Femur (tissue), 1 donor: ENCODE measurements around the gene RBCK1.
A peak's percentile ranks its signal among the peaks of the same experiment; 100 is the strongest.

Source experiments
- DNase-seq: peaks from one replicate; pipeline ENCODE4 v3.0.0-alpha.2; 2017

RBCK1 gene

GRCh38 chr20:400128-400453 lies 8.0 kb upstream of the RBCK1 start:
- no peak for DNase-seq

- no peak for DNase-seq
These were observed 7.4 kb upstream of the RBCK1 start for GRCh38 chr20:400454-401275.

DNA sequence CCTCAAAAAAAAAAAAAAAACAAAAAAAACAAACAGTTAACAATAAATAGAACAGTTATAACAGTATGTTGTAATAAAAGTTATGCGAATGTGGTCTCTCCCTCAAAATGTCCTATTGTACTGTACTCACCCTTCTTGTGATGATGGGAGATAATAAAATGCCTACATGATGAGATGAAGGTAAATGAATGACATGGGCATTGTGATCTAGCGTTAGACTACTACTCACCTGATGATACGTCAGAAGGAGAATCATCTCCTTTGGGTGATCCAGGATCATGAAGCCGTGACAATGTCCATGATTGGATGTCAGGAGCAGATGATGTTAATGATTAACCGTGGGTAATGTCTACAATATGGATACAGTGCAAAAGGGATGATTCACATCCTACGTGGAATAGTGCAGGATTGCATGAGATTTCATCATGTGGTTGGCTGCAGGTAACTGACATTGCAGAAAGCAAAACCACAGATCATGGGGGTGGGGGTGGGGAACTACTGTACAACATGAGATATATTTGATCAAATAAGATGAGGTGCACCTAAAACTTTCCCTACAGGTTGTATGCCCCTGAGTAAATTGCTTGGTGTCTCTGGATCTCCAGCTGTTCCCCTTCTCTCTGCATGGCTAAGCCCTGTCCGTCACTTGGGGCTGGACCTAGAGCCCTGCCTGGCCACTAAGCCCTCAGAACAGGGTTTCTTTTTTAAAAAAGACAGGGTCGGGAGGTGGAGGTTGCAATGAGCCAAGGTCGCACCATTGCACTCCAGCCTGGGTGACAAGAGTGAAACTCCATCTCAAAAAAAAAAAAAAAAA lies 6.2 kb upstream of the RBCK1 start:
- DNase-seq: no peak

GRCh38 chr20:402496-402885 lies 5.6 kb upstream of the RBCK1 start:
- DNase-seq: no peak

GRCh38 chr20:402898-403581 lies 5.1 kb upstream of the RBCK1 start:
- no peak for DNase-seq

DNA sequence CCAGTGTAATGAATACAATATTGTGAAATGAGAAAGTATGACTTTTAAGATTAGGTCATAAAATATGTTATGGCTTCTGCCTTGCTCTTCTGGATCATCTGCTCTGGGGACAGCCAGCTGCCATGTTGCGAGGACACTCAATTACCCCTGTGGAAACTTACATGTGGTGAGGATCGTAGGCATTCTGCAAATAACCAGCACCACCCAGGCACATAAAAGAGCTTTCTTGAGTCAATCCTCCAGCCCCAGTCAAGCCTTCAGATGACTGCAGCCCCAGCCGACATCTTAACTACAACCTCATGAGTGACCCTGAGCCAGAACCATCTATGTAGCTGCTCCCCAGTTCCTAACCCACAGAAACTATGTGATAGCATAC lies 4.5 kb upstream of the RBCK1 start:
- DNase-seq: no peak

- DNase-seq: no peak
These were observed 4.0 kb upstream of the RBCK1 start for GRCh38 chr20:404088-404487.

GRCh38 chr20:406200-407132 lies 1.6 kb upstream of the RBCK1 start:
- no peak for DNase-seq

DNA sequence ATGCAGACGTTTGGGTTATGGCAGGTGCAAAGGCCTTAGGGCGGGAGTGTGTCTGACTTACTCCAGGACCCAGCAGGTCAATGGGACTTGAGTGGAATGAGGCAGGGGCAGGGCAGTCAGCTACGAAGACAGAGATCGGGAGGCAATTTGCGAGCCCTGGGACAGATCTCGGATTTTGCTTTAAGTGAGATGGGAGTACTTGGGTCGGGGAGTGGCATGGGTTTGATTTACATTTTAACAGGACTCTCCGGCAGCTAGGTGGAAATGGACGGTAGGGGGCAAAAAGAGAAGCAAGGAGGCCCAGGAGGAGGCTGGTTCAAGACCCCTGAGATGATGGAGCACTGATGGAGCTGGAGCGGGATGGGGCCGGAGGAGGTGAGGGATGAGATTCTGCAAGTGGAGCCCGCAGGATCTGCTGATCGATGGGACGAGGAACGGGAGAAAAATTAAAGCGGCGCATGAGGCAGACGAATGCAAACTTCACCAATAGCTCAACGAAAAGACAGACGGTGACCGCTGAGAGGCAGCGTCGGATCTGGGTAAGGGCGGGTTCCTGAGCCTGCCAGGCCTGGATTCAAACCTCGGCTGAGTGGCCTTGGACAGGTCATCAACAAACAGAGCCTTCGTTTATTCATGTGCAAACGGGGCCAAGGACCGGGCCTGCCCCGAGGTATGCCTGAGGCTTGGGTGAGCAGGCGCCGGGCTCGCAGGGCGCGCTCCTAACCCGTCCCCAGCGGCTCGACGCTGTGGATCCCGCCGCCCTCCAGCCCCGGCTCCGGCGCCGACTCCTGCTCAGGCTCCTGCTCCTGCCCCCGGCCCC lies 756 bp upstream of the RBCK1 start:
- DNase-seq: peak; percentile 82

- no peak for DNase-seq
These were observed 971 bp downstream of the RBCK1 start for GRCh38 chr20:408843-409696.

DNA sequence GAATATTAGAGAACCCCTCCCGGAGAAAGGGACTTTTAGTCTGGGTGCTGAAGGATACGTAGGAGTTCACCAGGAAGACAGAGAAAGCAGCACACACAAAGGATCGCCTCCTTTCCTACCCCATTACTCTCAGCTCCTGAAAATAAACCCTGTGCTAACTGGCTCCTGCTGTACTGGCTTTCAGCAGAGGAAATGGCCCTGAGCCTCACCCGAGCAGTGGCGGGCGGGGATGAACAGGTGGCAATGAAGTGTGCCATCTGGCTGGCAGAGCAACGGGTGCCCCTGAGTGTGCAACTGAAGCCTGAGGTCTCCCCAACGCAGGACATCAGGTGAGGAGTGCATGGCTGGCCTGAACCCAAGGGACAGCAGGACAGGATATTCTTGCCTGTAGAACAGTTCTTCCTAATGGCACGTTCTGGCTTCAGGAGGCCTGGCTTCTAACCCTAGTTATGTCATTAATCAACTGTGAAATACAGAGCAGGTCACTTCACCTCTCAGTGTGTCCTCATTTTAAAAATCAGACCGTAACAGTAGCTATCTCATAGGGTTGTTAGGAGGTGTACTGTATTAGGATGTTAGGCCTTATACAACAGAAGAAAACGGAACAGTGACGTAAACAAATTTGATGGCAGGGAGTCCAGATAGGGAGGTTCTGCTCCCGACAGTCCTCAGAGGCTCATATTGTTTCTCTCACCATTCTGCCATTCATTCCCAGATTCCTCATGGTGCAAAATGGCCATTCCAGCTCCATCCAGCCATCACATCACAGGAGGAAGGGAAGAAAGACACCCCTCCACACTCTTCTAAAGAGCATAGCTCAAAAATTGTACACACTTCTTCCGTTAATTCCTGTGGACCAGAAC lies 1.8 kb downstream of the RBCK1 start:
- DNase-seq: no peak

- DNase-seq: no peak
These were observed 4.0 kb downstream of the RBCK1 start for GRCh38 chr20:412081-412480.

GRCh38 chr20:414161-414560 lies 6.1 kb downstream of the RBCK1 start:
- no peak for DNase-seq

GRCh38 chr20:415820-416322 lies 7.8 kb downstream of the RBCK1 start:
- DNase-seq: no peak

GRCh38 chr20:416950-417800 lies 9.1 kb downstream of the RBCK1 start:
- DNase-seq: no peak

- no peak for DNase-seq
These were observed 9.8 kb downstream of the RBCK1 start for GRCh38 chr20:417801-418342.

- DNase-seq: no peak
These were observed 10.8 kb downstream of the RBCK1 start for GRCh38 chr20:418858-419365.

DNA sequence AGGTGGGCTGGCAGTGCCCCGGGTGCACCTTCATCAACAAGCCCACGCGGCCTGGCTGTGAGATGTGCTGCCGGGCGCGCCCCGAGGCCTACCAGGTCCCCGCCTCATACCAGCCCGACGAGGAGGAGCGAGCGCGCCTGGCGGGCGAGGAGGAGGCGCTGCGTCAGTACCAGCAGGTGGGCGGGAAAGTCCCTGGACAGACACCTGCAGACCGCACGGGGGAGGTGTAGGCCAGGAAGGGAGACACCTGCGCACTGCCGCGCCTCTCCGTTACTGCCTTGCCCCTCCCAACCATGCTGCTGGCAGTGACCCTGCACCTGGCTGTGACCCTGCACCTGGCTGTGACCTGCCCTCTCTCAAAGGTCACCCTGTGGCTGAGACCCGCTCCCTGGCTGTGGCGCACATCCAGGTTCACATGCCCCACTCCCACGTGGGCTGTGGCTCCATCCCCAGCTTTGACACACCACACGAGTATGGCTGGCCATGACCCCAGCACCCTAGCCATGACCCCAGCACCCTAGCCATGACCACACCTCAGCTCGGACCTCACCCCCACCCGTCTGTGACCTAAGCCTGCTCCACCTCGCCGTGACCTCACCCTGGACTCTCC lies 11.6 kb downstream of the RBCK1 start:
- no peak for DNase-seq
